HG03097 (cell line): ENCODE measurements around the gene DRG2.

Experiments used
- ATAC-seq: cut with Tn5 transposase; IDR thresholded peaks from one replicate; pipeline ENCODE4 v1.9.1; 2021; ENCODE audit not compliant: unreplicated experiment, low FRiP score

DRG2 gene

DNA sequence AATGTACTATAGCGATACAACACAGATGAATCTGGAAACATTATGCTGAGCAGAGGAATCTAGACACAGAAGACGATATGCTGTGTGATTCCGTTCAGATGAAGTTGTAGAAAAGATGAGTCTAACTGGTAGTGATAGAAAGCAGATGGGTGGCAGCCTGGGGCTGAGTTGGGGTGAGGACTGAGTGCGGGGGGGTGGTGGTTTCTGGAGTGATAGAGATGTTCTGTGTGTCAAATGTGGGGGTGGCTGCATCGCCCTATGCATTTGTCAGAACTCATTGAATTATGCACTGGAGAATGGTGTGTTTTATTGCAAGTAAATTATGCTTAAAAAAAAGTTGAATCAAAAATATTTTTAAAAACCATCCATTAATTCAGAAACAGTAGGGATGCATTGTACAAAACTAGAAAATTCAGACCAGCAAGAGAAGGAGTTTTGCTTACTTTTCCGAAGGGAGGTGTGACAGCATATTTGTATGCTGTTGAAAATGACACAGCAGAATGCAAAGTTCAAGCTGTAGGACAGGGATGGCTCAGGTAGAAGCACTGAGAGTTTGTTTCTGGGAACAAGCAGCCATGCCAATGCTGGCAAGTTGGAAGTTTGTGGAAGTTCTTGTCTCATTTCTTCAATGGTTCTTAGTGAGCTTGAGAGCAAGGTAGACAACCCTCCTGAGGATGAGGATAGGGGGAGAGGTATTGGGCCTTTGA is 13.0 kb upstream of the DRG2 start:
- no peak for ATAC-seq

- ATAC-seq, result no peak
Observed at GRCh38 chr17:18076936-18077335, 10.8 kb upstream of the DRG2 start.

- no peak for ATAC-seq
Observed at GRCh38 chr17:18079543-18079942, 8.2 kb upstream of the DRG2 start.

DNA sequence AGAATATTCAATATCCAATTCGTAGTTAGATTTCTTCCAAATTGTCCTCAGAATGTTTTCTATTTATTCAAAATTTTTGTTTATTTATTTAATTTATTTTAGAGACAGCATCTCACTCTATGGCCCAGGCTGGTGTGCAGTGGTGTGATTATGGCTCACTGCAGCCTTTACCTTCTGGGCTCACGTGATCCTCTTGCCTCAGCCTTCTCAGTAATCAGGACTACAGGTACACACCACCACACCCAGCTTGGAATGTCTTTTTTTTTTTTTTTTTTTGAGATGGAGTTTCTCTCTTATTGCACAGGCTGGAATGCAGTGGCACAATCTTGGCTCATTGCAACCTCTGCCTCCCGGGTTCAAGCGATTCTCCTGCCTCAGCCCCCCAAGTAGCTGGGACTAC is 3.5 kb upstream of the DRG2 start:
- no peak for ATAC-seq

GRCh38 chr17:18089613-18090012 is 1.9 kb downstream of the DRG2 start:
- no peak for ATAC-seq

GRCh38 chr17:18093616-18094408 is 6.1 kb downstream of the DRG2 start:
- no peak for ATAC-seq

DNA sequence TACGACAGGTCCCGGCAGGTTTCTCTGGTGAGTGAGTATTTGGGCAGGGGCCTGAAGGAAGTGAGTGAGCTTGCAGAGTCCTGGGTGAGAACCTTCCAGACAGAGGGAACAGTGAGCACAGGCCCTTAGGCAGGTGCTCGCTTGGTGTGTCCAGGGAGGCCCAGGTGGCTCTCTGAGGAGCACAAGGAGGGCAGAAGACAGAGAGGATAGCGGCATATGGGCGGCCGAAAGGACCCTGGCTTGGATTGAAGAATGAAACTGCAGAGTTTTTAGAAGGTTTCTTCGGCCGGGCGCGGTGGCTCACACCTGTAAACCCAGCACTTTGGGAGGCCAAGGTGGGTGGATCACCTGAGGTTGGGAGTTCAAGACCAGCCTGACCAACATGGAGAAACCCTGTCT is 6.7 kb downstream of the DRG2 start:
- ATAC-seq, result no peak

DNA sequence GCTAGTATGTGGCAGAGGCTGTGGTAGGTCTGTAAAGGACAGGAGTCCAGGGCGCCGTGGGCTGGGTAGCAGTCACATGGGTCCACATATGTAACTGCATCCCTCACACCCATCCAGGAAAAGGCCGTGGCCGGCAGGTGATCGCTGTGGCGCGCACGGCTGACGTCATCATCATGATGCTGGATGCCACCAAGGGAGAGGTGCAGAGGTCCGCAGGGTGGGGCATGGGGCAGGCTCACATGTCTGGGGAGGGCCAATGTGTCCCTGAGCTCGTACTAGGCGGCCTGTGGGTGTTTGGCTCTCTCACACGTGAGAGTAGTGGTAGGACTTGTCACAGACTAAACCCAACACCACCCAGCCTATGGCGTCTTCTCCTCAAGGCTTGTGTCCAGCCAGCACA is 11.8 kb downstream of the DRG2 start:
- ATAC-seq, result no peak

GRCh38 chr17:18100616-18101015 is 12.9 kb downstream of the DRG2 start:
- no peak for ATAC-seq

GRCh38 chr17:18101828-18102227 is 14.1 kb downstream of the DRG2 start:
- no peak for ATAC-seq

GRCh38 chr17:18102640-18103039 is 14.9 kb downstream of the DRG2 start:
- ATAC-seq, result no peak

DNA sequence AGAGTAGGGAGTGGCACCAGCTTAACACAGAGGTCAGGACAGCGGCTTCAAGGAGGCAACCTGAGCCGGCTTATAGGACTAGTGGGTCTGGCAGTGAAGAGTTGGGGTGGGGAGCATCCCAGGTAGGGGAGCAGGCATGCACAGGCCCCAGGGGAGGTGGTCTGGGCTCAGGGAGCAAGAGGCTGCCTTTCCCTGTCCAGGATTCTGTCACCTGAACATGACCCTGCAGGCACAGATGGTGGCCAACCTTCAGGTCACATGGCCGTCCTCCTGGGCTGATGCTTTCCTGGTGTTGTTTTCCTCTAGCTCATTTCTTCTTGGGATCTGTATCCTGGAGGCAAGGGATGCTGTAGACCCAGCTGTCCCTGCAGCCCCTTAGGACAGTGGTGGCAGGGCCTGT is 17.3 kb downstream of the DRG2 start:
- ATAC-seq, result no peak

- ATAC-seq, result no peak
Observed at GRCh38 chr17:18105595-18105994, 17.8 kb downstream of the DRG2 start.

GRCh38 chr17:18106211-18106610 is 18.5 kb downstream of the DRG2 start:
- ATAC-seq, result no peak

DNA sequence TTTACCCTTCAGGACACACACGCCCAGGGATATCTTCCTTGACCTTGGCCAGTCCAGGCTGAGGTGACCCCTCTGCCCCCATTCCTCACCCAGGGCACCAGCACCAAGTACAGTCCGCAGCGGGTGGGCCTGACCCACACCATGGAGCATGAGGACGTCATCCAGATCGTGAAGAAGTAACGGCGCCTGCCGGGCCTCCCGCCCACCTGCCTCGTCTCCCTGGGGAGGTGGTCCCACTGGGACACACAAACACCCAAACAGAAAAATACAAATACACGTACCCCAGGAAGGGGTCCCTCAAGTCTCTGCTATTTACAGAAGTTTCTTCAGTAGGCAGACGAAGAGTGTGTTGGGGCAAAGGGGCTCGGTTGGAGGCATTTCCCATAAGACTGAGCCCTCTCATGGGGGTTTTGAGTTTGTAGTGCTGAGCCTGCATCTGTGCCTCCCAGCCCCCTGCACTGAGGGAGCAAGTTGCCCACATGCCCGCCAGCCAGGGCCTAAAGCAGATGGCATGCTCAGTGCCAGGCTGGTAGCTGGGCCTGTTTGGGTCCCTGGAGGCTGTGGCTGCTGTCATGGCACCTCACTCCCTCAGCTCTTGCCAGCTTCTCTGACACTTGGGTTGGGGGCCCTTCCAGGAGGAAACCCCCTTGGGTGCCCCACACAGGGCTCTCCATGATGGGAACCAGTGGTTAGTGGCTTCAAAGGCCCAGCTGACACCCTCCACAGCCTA is 19.5 kb downstream of the DRG2 start:
- no peak for ATAC-seq

GRCh38 chr17:18107971-18108370 is 20.2 kb downstream of the DRG2 start:
- ATAC-seq, result no peak

DNA sequence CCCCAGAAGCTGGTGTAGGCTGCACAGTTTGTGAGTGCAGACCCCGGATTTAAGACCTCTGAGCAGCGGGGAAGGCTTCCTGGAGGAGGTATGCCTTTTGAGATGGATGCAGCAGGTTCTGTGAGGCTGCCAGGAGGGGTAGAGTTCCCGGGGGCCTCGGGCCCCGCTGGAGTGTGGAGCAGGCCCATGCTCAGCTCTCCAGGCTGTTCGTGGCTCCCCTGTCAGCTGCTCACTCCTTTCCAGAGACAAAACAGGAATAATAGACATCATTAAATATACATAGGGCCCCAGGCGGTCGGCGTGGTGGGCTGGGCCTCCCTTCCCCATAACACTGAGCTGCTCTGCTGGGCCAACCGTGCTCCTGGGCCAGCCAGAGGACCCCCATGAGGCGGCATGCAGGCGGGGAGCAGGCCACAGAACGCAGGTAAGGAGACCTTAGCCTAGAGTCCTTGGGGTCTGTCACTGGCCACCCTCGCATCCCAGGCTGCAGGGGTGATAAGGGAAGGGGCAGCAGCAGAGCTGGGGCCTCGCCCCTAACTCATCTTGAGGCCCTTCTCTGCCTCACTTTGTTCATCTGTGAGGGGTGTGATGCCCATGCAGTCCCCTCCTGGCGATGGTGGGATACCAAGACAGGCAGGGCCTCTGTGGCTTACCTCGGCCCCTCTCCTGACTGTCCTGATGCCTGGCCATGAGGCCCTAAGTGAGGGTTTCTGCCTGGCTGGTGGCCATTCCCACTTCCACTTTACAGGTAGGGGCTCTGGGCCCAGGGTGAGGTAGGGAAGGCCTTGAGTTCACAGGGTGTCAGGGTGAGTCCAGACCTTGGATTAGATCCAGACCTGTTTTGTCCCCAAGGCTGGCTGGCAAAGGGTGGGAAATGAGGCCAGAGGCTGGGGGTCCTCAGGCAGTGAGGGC is 20.9 kb downstream of the DRG2 start, which contains the start of gene MYO15A:
TSS of gene MYO15A (plus strand) at position 356 of the 912 bp plus-strand sequence. CDS start 10,045 bp downstream, outside the sequence.
- no peak for ATAC-seq

DNA sequence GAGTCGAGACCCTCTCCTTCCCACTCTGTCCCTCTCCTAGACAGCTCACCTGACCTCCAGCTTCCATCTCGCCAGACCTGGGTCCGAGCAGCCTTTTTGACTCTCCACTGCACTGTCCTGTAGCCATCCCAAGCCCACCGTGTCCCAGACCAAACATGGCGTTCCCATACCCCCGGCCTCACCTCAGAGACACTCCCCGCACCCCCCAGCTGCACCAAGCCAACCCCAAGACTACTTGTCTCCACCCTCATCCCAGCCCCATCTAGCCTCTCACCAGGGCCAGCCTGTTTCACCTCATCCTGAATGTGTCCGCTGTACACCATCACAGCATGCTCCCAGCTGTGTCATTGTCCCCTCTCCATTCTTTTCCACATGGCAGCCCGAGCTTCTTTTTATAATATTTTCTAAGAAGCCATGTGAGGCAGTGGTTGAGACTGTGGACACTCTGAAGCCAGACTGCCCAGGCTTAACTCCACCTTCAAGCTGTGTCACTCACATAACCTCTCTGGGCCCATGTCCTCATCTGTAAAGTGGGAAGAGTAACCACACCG is 22.3 kb downstream of the DRG2 start:
- no peak for ATAC-seq

DNA sequence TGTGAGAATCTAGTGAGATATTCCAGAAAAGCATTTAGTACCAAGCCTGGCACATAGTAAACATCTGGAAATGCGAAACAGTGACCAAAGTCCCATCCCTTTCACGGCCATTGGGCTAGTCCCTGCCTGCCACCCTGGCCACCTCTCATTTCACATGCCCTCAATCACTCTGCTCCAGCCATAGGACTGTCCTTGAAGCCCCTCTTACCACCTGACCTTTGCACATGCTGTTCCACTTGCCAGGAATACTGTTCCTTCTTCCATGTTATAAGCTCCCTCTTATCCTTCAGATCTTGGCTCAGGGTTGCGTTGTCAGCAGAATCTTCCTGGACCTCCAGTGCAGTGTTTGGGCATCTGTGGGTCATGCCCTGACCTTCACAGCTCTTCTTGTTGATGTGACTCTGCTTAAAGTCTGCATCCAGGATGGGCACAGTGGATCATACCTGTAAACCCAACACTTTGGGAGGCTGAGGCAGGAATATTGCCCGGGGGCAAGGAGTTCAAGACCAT is 22.9 kb downstream of the DRG2 start:
- no peak for ATAC-seq
